DMS79 (cell line): Measurements from ENCODE around the gene DCAF4.
"Not testable (repeated sequence)": the region's sequence is repeated elsewhere in the genome, so short reads cannot be mapped to it uniquely, and the experiment has no call there.

Experiments
- DNase-seq: peaks from one replicate; lab custom pipeline; 2025; lab: John Stamatoyannopoulos, UW

The DCAF4 gene

GRCh38 chr14:72932893-72933292 lies 6.6 kb downstream of the DCAF4 start:
- DNase-seq = no peak

- no peak for DNase-seq
Observed at GRCh38 chr14:72939630-72940029, 13.4 kb downstream of the DCAF4 start.

GRCh38 chr14:72941286-72941985 lies 15.2 kb downstream of the DCAF4 start:
- DNase-seq = no peak

- no peak for DNase-seq
Observed at GRCh38 chr14:72942934-72943333, 16.7 kb downstream of the DCAF4 start.

- DNase-seq = no peak
Observed at GRCh38 chr14:72943876-72944430, 17.7 kb downstream of the DCAF4 start.

- no peak for DNase-seq
Observed at GRCh38 chr14:72945356-72946027, 19.2 kb downstream of the DCAF4 start.

GRCh38 chr14:72946491-72946890 lies 20.2 kb downstream of the DCAF4 start:
- no peak for DNase-seq

GRCh38 chr14:72947366-72948160 lies 21.3 kb downstream of the DCAF4 start:
- DNase-seq = no peak

- no peak for DNase-seq
Observed at GRCh38 chr14:72948481-72949138, 22.3 kb downstream of the DCAF4 start.

GRCh38 chr14:72952171-72952570 lies 25.9 kb downstream of the DCAF4 start:
- no peak for DNase-seq

- not testable (repeated sequence) for DNase-seq
Observed at GRCh38 chr14:72956741-72957140, 30.5 kb downstream of the DCAF4 start.

GRCh38 chr14:72957213-72957612 lies 30.9 kb downstream of the DCAF4 start:
- no peak for DNase-seq

GRCh38 chr14:72958548-72958947 lies 32.3 kb downstream of the DCAF4 start:
- DNase-seq = no peak

- not testable (repeated sequence) for DNase-seq
Observed at GRCh38 chr14:72961016-72961415, 34.8 kb downstream of the DCAF4 start.

- DNase-seq = no peak
Observed at GRCh38 chr14:72961579-72962335, 35.5 kb downstream of the DCAF4 start.

- DNase-seq = peak; percentile 94
Observed at GRCh38 chr14:72962336-72962754, 36.1 kb downstream of the DCAF4 start.

- DNase-seq = peak; percentile 75
Observed at GRCh38 chr14:72962829-72963312, 36.6 kb downstream of the DCAF4 start.

GRCh38 chr14:72965249-72965648 lies 39.0 kb downstream of the DCAF4 start:
- DNase-seq = no peak

GRCh38 chr14:72966038-72966437 lies 39.8 kb downstream of the DCAF4 start:
- no peak for DNase-seq

GRCh38 chr14:72968316-72968715 lies 42.1 kb downstream of the DCAF4 start:
- no peak for DNase-seq

GRCh38 chr14:72970058-72970630 lies 43.9 kb downstream of the DCAF4 start:
- DNase-seq = no peak
